Mesendoderm (in vitro differentiated cells): Measurements from ENCODE around the gene HS3ST6.

Experiments used
- DNase-seq: peaks from one replicate; pipeline ENCODE4 v3.0.0; 2013
- H2AK5ac ChIP-seq: 2 replicates; pipeline ENCODE4 v1.6.1; 2013; ENCODE audit warnings: low read length, inconsistent platforms
- H2BK120ac ChIP-seq: 2 replicates; pipeline ENCODE4 v1.6.1; 2013; ENCODE audit warnings: low read depth, mild to moderate bottlenecking, low read length, moderate library complexity, mixed read lengths
- H2BK15ac ChIP-seq: replicated peaks from 2 replicates; pipeline ENCODE4 v1.6.1; 2013; ENCODE audit warnings: low read depth, mild to moderate bottlenecking, moderate library complexity
- H2BK5ac ChIP-seq: 2 replicates; pipeline ENCODE4 v1.6.1; 2013; ENCODE audit warnings: low read length, inconsistent platforms
- H3K18ac ChIP-seq: 2 replicates; pipeline ENCODE4 v1.6.1; 2013; ENCODE audit warnings: mild to moderate bottlenecking, low read length, mixed read lengths
- H3K23ac ChIP-seq: one replicate; pipeline ENCODE4 v1.6.1; 2013; ENCODE audit warnings: low read length
- H3K27ac ChIP-seq: 2 replicates; pipeline ENCODE4 v1.5.1; 2013; ENCODE audit warnings: low read depth, mild to moderate bottlenecking, inconsistent platforms, low read length, moderate library complexity
- H3K27me3 ChIP-seq: 2 replicates; pipeline ENCODE4 v1.6.1; 2013; ENCODE audit warnings: low read length, control low read depth, mild to moderate bottlenecking, inconsistent platforms; ENCODE audit not compliant: insufficient read depth, poor library complexity
- H3K36me3 ChIP-seq: 2 replicates; pipeline ENCODE4 v1.6.1; 2013; ENCODE audit warnings: low read length, inconsistent platforms; ENCODE audit not compliant: control insufficient read depth, insufficient read depth
- H3K4ac ChIP-seq: one replicate; pipeline ENCODE4 v1.6.1; 2013; ENCODE audit warnings: low read depth, mild to moderate bottlenecking, low read length, moderate library complexity
- H3K4me1 ChIP-seq: 2 replicates; pipeline ENCODE4 v1.6.1; 2013; ENCODE audit warnings: low read depth, low read length, inconsistent platforms; ENCODE audit not compliant: control insufficient read depth
- H3K4me2 ChIP-seq: 2 replicates; pipeline ENCODE4 v1.6.1; 2013; ENCODE audit warnings: low read length
- H3K4me3 ChIP-seq: 2 replicates; pipeline ENCODE4 v1.5.1; 2013; ENCODE audit warnings: mild to moderate bottlenecking, low read length
- H3K56ac ChIP-seq: one replicate; pipeline ENCODE4 v1.6.1; 2013; ENCODE audit warnings: low read length
- H3K79me1 ChIP-seq: 2 replicates; pipeline ENCODE4 v1.6.1; 2013; ENCODE audit warnings: low read length, inconsistent platforms
- H3K79me2 ChIP-seq: 2 replicates; pipeline ENCODE4 v1.6.1; 2013; ENCODE audit warnings: mild to moderate bottlenecking, low read length; ENCODE audit not compliant: control insufficient read depth, insufficient read depth
- H3K9ac ChIP-seq: 2 replicates; pipeline ENCODE4 v1.6.1; 2013; ENCODE audit warnings: low read length, inconsistent platforms
- H4K5ac ChIP-seq: one replicate; pipeline ENCODE4 v1.6.1; 2013; ENCODE audit warnings: low read length
- H4K8ac ChIP-seq: one replicate; pipeline ENCODE4 v1.6.1; 2013; ENCODE audit warnings: low read depth, mild to moderate bottlenecking, control low read depth, low read length, moderate library complexity
- WGBS: extraction: QIAGEN DNeasy Blood & Tissue Kit; methylation state at CpG from one replicate; pipeline ENCODE4 v1.1.7; 2013; ENCODE audit warnings: low lambda C conversion rate, missing lambda C conversion rate; ENCODE audit not compliant: insufficient coverage; ENCODE audit errors: extremely low coverage; 5-methylcytosine and 5-hydroxymethylcytosine counted together

HS3ST6 gene

GRCh38 chr16:1949507-1949906, 31.3 kb upstream of the HS3ST6 start:
- H3K56ac ChIP-seq, result no peak overlapping the region
- no peaks in the 10 kb centered on the region for H3K4me1 ChIP-seq
- no peak overlapping the region for H2AK5ac ChIP-seq
- no peaks in the 10 kb centered on the region for H3K27me3 ChIP-seq
- DNase-seq, result no peak
- H3K9ac ChIP-seq, result no peak overlapping the region
- no peak overlapping the region for H3K23ac ChIP-seq
- no peaks in the 10 kb centered on the region for H3K79me1 ChIP-seq
- no peak overlapping the region for H4K8ac ChIP-seq
- no peak overlapping the region for H3K4me2 ChIP-seq
- WGBS, result no CpG with 5 or more reads among the region's 11 CpGs
- no peak overlapping the region for H4K5ac ChIP-seq
- H3K27ac ChIP-seq, result no peak overlapping the region
- H3K79me2 ChIP-seq, result no peaks in the 10 kb centered on the region
- H2BK15ac ChIP-seq, result no peak overlapping the region
- no peak overlapping the region for H2BK120ac ChIP-seq
- H3K36me3 ChIP-seq, result no peaks in the 10 kb centered on the region
- no peak overlapping the region for H3K18ac ChIP-seq
- no peak overlapping the region for H2BK5ac ChIP-seq
- H3K4me3 ChIP-seq, result no peak overlapping the region
- H3K4ac ChIP-seq, result no peak overlapping the region

GRCh38 chr16:1947369-1947670, 29.1 kb upstream of the HS3ST6 start:
- Histone ChIP-seq H3K56ac (no peak overlapping the region), H2BK15ac (no peak overlapping the region), H3K9ac (no peak overlapping the region), H3K27ac (no peak overlapping the region), H3K36me3 (no peaks in the 10 kb centered on the region), H3K4me2 (no peak overlapping the region), H2AK5ac (no peak overlapping the region), H3K4me3 (no peak overlapping the region), H3K4me1 (no peaks in the 10 kb centered on the region), H3K27me3 (no peaks in the 10 kb centered on the region), H4K5ac (no peak overlapping the region), H2BK120ac (no peak overlapping the region), H3K18ac (no peak overlapping the region), H3K79me1 (no peaks in the 10 kb centered on the region), H4K8ac (no peak overlapping the region), H3K4ac (no peak overlapping the region), H3K79me2 (no peaks in the 10 kb centered on the region), H2BK5ac (no peak overlapping the region), H3K23ac (no peak overlapping the region)
- WGBS, result no CpG with 5 or more reads among the region's 9 CpGs
- DNase-seq, result no peak

DNA sequence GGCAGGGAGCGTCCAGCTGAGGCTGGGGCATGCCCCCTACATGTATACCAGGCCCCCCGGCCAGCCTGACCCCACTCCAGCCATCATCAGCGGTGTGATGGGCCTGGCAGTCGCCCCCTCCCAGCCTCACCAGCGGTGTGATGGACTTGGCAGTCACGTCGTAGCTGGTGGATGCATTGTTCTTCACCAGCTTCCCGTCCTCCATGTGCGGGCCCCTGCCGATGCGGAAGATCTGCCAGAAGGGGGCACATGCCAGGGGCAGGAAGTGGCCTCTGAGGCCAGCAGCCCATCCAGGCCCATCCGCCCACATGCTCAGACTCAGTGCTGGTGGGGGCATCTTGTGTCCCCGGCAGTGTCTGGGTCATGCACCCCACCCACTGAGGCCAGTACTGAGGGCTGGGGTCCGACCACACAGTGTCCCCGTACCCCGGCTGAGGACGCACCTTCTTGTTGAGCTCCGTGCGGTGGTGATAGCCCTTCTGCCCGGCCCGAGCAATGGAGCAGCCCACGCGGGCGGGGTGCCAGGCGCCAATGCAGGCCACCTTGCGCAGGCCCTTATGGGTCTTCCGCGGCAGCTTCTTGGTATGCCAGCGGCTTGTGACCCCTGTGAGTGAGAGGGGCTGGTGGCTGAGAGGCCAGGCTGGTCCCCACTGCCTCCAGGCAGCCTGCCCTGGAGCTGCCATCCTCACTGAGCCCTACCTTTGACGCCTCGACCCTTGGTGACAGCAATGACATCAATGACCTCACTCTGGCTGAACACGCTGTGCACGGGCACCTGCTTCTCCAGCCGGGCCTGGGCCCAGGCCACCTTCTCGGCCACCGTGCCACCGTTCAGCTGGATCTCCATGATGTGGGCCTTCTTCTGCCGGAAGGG, 28.5 kb upstream of the HS3ST6 start:
- H2BK120ac ChIP-seq, result no peak overlapping the region
- no peak overlapping the region for H4K8ac ChIP-seq
- no peak overlapping the region for H3K4me3 ChIP-seq
- no peaks in the 10 kb centered on the region for H3K79me1 ChIP-seq
- H3K79me2 ChIP-seq, result no peaks in the 10 kb centered on the region
- no peaks in the 10 kb centered on the region for H3K4me1 ChIP-seq
- WGBS, result no CpG with 5 or more reads among the region's 38 CpGs
- no peak overlapping the region for H4K5ac ChIP-seq
- no peak overlapping the region for H3K27ac ChIP-seq
- H3K27me3 ChIP-seq, result no peaks in the 10 kb centered on the region
- no peaks in the 10 kb centered on the region for H3K36me3 ChIP-seq
- H3K23ac ChIP-seq, result no peak overlapping the region
- H3K4ac ChIP-seq, result no peak overlapping the region
- no peak overlapping the region for H3K9ac ChIP-seq
- no peak overlapping the region for H2AK5ac ChIP-seq
- H2BK5ac ChIP-seq, result no peak overlapping the region
- H2BK15ac ChIP-seq, result no peak overlapping the region
- no peak overlapping the region for H3K56ac ChIP-seq
- no peak overlapping the region for H3K18ac ChIP-seq
- no peak for DNase-seq
- no peak overlapping the region for H3K4me2 ChIP-seq

GRCh38 chr16:1945559-1946391, 27.6 kb upstream of the HS3ST6 start:
- WGBS, result no CpG with 5 or more reads among the region's 19 CpGs
- no peak for DNase-seq
- no peaks in the 10 kb centered on the region for H3K4me1 ChIP-seq

DNA sequence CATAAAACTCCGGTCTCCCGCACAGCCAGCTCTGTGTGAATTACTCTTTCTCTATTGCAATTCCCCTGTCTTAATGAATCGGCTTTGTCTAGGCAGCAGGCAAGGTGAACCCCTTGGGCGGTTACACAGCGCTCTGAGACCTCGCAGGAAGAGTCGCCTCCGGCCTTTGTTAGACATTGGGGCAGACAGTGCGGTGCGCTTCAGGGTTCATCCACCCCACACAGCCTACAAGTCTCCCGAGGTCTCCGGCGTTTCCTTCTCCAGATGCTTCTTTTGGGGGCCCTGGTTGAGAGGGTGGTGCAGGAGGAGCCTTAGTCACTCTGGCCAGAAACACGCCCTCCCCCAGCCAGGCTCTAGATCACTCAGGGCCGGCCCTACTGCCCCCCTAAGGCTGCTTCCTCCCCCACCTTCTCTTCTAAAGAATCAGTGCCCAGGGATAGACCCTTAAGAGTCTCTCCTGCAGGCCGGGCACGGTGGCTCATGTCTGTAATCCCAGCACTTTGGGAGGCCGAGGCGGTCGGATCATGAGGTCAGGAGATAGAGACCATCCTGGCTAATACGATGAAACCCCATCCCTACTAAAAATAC, 26.5 kb upstream of the HS3ST6 start:
- Histone ChIP-seq H3K27me3 (no peaks in the 10 kb centered on the region), H2AK5ac (no peak overlapping the region), H3K27ac (no peak overlapping the region), H2BK120ac (no peak overlapping the region), H3K79me2 (no peaks in the 10 kb centered on the region), H2BK5ac (no peak overlapping the region), H2BK15ac (no peak overlapping the region), H4K8ac (no peak overlapping the region), H3K56ac (no peak overlapping the region), H3K18ac (no peak overlapping the region), H3K4ac (no peak overlapping the region), H3K79me1 (no peaks in the 10 kb centered on the region), H3K23ac (no peak overlapping the region), H3K36me3 (no peaks in the 10 kb centered on the region), H3K4me3 (no peak overlapping the region), H3K4me2 (no peak overlapping the region), H3K4me1 (no peaks in the 10 kb centered on the region), H3K9ac (no peak overlapping the region), H4K5ac (no peak overlapping the region)
- no peak for DNase-seq
- WGBS, result no CpG with 5 or more reads among the region's 21 CpGs

More at GRCh38 chr16:1945559-1946391, 27.6 kb upstream of the HS3ST6 start:
- Histone ChIP-seq H2BK120ac (no peak overlapping the region), H3K4ac (no peak overlapping the region), H3K27ac (no peak overlapping the region), H4K8ac (no peak overlapping the region), H2BK15ac (no peak overlapping the region), H3K23ac (no peak overlapping the region), H2BK5ac (no peak overlapping the region), H3K4me3 (no peak overlapping the region), H3K9ac (no peak overlapping the region), H3K4me2 (no peak overlapping the region), H4K5ac (no peak overlapping the region), H3K27me3 (no peaks in the 10 kb centered on the region), H2AK5ac (no peak overlapping the region), H3K36me3 (no peaks in the 10 kb centered on the region), H3K18ac (no peak overlapping the region), H3K79me1 (no peaks in the 10 kb centered on the region), H3K56ac (no peak overlapping the region), H3K79me2 (no peaks in the 10 kb centered on the region)
